Stimulated activated CD8-positive, alpha-beta memory T cell treated with anti-CD3 and anti-CD28 coated beads, Interleukin-7, amount 100 ng/mL, for 48 hours (primary cell): ENCODE data around the gene WDR72.
"Not testable (repeated sequence)": the region's sequence is repeated elsewhere in the genome, so short reads cannot be mapped to it uniquely, and the experiment has no call there.

ENCODE experiments used
- DNase-seq, 2 donors: peaks; one replicate each; pipeline ENCODE4 v3.0.0-alpha.2; 2020; ENCODE audit warnings: low read depth in 1 of 2; ENCODE audit errors: extremely low read depth in 1 of 2

WDR72 gene

DNA sequence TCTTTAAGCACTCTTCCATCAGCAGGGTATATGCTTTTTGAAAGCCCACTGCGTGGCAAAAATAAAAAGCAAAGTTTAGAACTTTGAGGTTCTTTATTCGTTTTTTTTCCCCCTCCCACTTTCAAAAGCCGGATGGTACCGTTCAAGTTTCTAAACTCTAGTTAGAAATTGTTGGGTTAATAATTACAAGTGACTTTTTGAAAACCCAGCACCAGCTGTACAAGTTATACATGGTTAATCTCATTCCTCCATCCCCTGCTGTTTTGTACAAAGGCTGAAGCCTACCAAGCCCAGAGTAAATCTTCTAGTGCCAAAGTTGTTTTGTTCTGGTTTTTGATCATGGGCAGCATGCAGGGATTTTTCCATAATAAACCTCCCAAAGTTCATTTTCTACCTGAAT, 48.6 kb downstream of the WDR72 start:
- DNase-seq = no peak

GRCh38 chr15:53709821-53710220, 49.6 kb downstream of the WDR72 start:
- no peak for DNase-seq

DNA sequence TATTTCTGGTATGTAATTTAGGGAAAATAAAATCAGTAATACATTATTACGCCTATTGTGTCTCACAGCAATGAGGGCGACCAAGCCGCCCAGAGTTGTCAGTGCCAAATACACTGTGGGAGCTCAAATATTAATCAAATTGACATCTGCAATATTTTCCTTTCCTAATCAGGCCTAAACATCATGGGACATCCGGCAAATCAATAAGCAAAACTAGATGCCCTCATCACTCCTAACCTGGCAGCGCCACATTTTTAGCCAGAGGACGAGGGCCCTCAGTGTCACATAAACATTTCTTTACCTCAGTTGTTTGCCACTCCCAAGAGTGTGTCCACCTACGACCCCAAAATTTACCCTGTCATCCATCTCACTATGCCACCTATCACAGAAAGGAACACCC, 64.1 kb downstream of the WDR72 start:
- no peak for DNase-seq

GRCh38 chr15:53694476-53694874, 65.0 kb downstream of the WDR72 start:
- no peak for DNase-seq

GRCh38 chr15:53693729-53694475, 65.6 kb downstream of the WDR72 start:
- DNase-seq = no peak

GRCh38 chr15:53684162-53684561, 75.3 kb downstream of the WDR72 start:
- not testable (repeated sequence) for DNase-seq

DNA sequence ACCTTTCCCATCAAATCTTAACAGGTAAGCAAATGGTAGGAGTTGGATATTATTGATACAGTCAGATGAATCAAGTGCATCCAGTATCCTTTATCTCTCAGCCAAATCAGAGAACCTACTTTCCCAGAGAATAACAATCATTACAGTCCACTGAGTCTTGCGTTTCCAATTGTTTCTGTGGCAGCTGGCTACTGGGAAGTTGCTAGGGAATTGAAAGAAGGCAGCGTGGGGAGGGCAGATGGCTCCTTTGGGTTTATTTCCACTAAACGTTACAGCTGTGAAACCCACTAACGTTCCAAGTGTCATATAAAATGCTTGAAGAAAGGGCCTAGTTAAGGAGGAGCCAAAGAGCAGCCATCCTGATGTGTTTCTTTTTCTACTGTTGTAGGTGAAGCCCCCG, 78.4 kb downstream of the WDR72 start:
- no peak for DNase-seq

GRCh38 chr15:53675832-53676231, 83.6 kb downstream of the WDR72 start:
- no peak for DNase-seq

DNA sequence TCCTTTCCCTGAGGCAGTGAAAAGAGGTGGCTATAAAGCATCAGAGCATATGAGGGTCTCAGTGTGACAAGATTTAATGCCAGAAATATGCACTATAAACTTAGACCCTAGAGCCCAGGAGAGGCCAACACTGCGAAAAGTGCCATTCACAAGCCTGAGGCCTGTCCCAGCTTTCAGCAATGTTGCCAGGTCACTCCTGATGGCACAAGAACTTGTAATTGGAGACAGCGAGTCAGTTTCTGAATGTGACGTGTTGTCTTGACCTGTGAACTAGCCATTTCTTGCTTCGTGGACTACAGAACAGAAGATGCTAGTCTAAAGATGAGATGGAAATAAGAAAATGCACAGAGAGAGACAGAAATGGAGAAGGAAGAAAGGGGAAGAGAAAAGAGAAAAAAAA, 87.9 kb downstream of the WDR72 start:
- no peak for DNase-seq

DNA sequence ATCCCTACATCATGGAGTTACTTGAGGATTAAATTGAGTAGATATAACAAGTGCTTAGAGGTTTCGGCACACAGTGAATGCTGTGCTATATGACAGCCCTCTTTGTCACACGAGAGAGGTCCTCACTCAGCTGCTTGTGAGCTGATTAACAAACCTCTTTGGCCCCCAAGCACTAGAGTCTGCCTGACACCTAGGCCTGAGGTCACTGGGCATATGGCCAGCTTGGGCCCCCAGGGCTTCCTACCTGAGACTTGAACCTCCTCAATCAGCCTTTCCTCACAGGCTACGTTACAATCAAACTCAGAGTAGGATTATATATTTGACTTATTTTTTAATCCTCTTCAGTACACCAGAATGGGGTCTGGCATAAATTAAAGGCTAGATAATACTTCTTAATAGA, 88.8 kb downstream of the WDR72 start:
- no peak for DNase-seq

- no peak for DNase-seq
Measured at GRCh38 chr15:53665930-53666329, 93.5 kb downstream of the WDR72 start.

DNA sequence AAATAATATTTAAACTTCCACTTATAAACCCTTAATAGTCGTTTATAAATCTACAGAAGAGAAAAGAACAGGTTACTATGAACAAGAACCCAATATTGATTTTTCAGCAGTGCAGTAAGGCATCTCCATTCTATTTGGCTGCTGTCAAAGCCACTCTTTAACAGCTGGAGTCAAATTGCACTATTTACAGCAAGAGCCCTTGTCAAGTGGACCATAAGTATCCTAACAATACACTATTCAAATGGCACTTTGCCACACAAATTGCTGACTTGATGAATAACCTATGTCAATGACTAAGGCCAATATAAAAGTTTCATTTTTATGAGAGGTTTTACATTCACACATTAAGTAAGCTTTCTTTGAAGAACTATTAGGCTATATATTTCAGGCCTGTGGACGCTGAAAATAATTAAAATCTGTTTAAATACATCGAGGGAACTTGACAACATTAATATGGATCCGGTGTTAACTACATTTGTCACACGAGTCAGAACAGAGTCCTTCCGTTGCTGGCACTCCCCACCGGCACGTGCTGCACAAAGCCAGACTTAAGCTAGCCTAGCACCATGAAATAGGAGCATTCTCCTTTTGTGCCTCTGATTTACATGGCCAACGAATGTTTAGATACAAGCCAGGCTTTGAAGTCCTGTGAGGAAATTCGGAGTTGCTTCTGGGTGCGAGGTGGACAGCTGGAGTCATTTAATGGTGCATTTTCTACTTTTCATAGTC, 100.5 kb downstream of the WDR72 start:
- DNase-seq = no peak

- no peak for DNase-seq
Measured at GRCh38 chr15:53658255-53658654, 101.2 kb downstream of the WDR72 start.

GRCh38 chr15:53648934-53649333, 110.5 kb downstream of the WDR72 start:
- no peak for DNase-seq

DNA sequence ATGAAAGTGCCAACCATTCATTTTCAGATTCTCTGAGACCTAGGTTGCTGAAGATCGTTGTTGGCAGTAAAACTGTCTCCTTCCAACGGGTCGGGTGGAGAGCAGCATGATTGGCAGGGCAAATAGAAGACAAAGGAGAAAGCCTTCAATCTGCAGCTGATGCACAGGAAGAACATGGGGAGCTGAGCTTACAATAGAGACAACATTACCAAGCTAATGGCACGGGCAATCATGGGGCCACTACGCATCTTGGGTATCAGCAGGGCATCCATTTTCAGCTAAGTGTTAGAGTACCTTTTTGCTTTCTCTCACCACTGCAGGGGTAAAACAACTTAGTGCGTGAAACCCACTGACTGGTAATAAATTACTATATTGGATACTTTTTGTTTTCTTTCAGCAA, 114.8 kb downstream of the WDR72 start:
- no peak for DNase-seq

DNA sequence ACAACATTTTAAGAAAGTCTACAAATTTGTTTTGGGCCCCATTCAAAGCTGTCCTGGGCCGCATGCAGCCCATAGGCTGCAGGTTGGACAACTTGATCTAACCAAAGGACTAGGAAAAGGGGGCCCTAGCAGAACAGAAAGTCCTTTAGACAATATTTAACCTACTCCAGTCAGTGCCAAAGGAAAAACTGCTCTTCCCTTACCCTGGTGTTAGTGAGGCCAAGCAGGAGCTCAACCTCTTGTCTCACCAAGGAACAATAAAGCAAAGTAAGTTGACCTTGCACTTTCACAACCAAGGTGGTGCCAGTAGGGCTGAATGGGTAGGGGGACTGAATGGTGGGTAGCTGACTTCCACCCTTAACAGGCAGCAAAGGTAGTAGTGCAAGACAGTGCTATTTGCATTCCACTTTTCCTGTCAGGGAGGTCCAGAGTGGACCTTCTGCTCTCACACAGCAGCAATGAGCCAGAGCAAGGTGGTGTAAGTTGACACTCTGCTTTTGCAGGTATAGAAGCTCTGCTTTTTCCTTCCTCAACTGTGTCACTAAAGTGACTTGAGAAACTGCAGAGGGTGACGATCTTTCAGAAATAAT, 124.9 kb downstream of the WDR72 start:
- DNase-seq = no peak

DNA sequence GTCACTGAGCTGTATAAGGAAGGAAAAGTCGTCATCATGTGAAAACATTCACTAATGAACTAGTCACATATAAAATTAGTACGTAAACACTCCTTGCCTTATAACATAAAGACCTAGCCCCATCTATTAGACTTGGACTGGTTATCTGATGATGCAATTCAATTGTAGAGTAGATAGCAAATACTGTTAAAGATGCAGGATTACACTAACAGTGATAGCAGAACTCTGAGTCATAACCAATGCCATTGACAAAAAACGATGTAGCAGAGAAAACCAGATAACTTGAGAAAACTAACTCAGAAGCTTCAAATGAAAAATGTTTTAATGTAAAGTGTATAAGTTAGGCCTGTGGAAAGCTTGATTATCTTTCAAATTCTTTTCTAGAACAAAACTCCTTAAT, 132.2 kb downstream of the WDR72 start:
- DNase-seq = no peak

- DNase-seq = no peak
Measured at GRCh38 chr15:53625962-53626845, 133.3 kb downstream of the WDR72 start.

GRCh38 chr15:53625260-53625659, 134.2 kb downstream of the WDR72 start:
- DNase-seq = no peak

DNA sequence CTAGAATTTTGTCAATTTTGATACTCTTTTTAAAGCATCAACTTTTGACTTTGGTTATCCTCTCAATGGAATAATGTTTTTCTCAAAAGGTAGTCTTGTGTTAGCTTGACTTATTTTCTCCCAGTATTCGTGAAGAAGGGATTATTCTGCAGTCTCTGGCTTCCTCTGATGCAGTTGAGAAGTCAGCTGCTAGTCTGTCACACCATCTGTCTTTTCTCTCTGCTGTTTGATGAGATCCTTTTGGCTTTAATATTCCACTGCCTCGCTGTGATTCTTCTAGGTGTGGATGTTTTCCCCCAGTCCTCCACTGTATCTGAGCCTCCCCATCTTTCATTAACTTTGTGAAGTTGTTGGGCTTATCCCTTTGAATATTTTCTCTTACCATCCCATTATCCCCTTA, 141.0 kb downstream of the WDR72 start:
- no peak for DNase-seq
